ENCODE data around the gene SUMO2.
"Not testable (repeated sequence)": the region's sequence is repeated elsewhere in the genome, so short reads cannot be mapped to it uniquely, and the experiment has no call there.

The SUMO2 gene

DNA sequence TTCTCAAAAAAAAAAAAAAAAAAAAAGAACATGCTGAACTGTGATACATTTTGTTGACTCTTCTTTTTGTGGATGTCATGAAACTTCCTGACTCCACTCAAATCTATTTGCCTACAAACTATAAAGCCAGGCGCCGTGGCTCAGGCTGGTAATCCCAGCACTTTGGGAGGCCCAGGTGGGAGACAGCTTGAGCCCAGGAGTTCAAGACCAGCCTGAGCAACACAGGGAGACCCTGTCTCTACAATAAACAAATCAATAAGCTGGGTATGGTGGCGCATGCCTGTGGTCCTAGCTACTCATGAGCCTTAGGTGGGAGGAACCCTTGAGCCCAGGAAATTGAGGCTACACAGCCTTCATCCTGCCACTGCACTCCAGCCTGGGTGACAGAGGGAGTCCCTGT, 49.8 kb downstream of the SUMO2 start:
- Histone ChIP-seq H3K27me3 (ENCODE audit: control insufficient read depth, low read length) (no peaks in the 10 kb centered on the region), H3K4me3 (ENCODE audit: low read length) (no peak overlapping the region), H3K9me2 (replicated peaks; ENCODE audit: control insufficient read depth, low read length) (no peaks in the 10 kb centered on the region), H3K4me2 (ENCODE audit: low read length) (no peak overlapping the region), H3K27ac (ENCODE audit: low read depth, low read length) (no peak overlapping the region), H3F3A (ENCODE audit: control insufficient read depth, insufficient read depth) (peaks cover 32% of the 10 kb centered on the region), H4K20me1 (ENCODE audit: control insufficient read depth, insufficient read depth, low read depth, low read length) (no peaks in the 10 kb centered on the region), H3K79me2 (ENCODE audit: control insufficient read depth, low read length) (peaks cover 21% of the 10 kb centered on the region), H3K9me3 (ENCODE audit: control insufficient read depth, insufficient read depth, low read length) (no peaks in the 10 kb centered on the region), H3K4me1 (ENCODE audit: control insufficient read depth, low read length) (peaks cover 16% of the 10 kb centered on the region), H3K36me3 (ENCODE audit: control insufficient read depth, low read length) (peaks cover 39% of the 10 kb centered on the region)
- TF ChIP-seq, protein P1, sequence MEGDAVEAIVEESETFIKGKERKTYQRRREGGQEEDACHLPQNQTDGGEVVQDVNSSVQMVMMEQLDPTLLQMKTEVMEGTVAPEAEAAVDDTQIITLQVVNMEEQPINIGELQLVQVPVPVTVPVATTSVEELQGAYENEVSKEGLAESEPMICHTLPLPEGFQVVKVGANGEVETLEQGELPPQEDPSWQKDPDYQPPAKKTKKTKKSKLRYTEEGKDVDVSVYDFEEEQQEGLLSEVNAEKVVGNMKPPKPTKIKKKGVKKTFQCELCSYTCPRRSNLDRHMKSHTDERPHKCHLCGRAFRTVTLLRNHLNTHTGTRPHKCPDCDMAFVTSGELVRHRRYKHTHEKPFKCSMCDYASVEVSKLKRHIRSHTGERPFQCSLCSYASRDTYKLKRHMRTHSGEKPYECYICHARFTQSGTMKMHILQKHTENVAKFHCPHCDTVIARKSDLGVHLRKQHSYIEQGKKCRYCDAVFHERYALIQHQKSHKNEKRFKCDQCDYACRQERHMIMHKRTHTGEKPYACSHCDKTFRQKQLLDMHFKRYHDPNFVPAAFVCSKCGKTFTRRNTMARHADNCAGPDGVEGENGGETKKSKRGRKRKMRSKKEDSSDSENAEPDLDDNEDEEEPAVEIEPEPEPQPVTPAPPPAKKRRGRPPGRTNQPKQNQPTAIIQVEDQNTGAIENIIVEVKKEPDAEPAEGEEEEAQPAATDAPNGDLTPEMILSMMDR (IDR thresholded peaks at IDR 0.05; ENCODE audit: low read depth, low read length, poor library complexity, severe bottlenecking): no peak
- TF ChIP-seq EZH2phosphoT487 (IDR thresholded peaks at IDR 0.05; ENCODE audit: borderline replicate concordance, low read length): no peak

DNA sequence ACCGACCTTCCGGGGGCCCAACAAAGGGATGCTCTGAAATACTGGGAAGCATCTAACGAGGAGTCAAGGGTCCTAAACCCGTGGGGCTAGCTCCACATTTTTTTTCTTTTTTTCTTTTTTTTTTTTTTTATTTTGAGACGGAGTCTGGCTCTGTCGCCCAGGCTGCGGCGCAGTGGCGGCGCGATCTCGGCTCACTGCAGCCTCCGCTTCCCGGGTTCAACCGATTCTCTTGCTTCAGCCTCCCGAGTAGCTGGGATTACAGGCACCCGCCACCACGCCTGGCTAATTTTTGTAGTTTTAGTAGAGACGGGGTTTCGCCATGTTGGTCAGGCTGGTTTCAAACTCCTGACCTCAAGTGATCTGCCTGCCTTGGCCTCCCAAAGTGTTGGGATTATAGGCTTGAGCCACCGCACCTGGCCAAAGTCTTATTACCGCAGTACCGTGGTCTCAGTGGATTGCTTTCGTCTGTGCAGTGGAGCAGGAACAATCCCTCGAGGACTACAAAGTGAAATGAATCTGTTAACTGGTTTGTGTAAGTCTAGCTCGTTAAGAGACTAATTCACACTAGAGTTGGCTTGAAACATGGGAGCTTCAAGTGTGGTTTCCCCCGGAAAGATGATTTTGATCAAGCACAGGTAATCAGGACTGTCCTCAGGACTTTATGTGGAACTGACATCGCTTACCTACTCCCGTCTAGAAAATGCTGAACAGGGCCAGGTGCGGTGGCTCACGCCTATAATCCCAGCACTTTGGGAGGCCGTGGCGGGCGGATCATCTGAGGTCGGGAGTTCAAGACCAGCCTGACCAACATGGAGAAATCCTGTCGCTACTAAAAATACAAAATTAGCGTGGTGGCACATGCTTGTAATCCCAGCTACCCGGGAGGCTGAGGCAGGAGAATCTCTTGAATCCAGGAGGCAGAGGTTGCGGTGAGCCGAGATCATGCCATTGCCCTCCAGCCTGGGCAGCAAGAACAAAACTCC, 50.5 kb downstream of the SUMO2 start:
- H3K4me2 ChIP-seq (ENCODE audit: low read length): peak overlapping the region; percentile 66
- not testable (repeated sequence) for H3K9me2 ChIP-seq (replicated peaks; ENCODE audit: control insufficient read depth, low read length); H3K27me3 ChIP-seq (ENCODE audit: control insufficient read depth, low read length); H3K9me3 ChIP-seq (ENCODE audit: control insufficient read depth, insufficient read depth, low read length); H4K20me1 ChIP-seq (ENCODE audit: control insufficient read depth, insufficient read depth, low read depth, low read length)
- peaks cover 21% of the 10 kb centered on the region for H3K79me2 ChIP-seq (ENCODE audit: control insufficient read depth, low read length)
- H3K4me3 ChIP-seq (ENCODE audit: low read length): peak overlapping the region; percentile 93
- peaks cover 37% of the 10 kb centered on the region for H3F3A ChIP-seq (ENCODE audit: control insufficient read depth, insufficient read depth)
- peaks cover 16% of the 10 kb centered on the region for H3K4me1 ChIP-seq (ENCODE audit: control insufficient read depth, low read length)
- peak overlapping the region; percentile 78 for H3K27ac ChIP-seq (ENCODE audit: low read depth, low read length)
- H3K36me3 ChIP-seq (ENCODE audit: control insufficient read depth, low read length): peaks cover 33% of the 10 kb centered on the region

DNA sequence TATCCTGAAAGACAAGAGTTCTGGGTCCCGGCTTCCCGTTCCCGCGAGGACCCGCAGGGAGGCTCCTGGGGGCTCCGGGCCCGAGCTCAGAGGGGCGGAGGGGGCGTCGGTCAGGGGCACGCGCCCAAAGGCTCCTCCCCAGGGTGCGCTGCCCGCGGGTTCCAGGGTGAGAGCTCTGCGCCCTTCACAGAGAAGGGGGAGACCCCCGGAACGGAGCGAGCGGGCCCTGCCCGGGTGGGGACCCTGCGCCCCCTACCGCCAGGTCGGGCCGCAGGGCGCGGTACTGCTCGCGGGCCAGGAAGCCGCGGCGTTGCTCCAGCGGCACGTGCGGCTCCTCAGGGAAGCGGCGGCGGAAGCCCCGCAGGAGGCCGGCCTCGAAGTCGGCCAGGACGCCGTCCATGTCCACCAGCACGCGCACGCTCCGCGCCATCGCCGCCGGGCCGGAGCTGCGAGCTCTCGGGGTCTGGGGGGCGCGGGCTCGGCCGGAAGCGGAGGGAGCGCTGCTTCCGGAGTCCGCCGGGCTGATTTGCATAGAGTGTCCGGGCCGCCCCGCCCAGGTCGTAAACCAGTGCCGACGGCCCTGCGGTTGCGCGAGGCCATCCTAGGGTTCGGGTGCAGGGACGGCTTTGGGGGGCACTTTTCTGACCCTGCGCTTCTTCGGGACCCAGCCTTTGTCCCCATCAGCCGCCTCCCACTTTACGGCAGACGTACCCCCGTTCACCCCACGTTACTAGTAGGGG, 51.3 kb downstream of the SUMO2 start, which contains the start of gene NT5C:
TSS of gene NT5C (minus strand) at position 465 of the 740 bp plus-strand sequence. CDS start at position 430, 35 bp downstream.
- Histone ChIP-seq H3K27me3 (ENCODE audit: control insufficient read depth, low read length) (no peaks in the 10 kb centered on the region), H3K4me2 (ENCODE audit: low read length) (peak within 1 kb of the TSS; percentile 66), H3K79me2 (ENCODE audit: control insufficient read depth, low read length) (peaks cover 21% of the 10 kb centered on the region), H3K4me3 (ENCODE audit: low read length) (peak within 1 kb of the TSS; percentile 93), H3K36me3 (ENCODE audit: control insufficient read depth, low read length) (peaks cover 33% of the 10 kb centered on the region), H3K9me3 (ENCODE audit: control insufficient read depth, insufficient read depth, low read length) (no peaks in the 10 kb centered on the region), H4K20me1 (ENCODE audit: control insufficient read depth, insufficient read depth, low read depth, low read length) (no peaks in the 10 kb centered on the region), H3F3A (ENCODE audit: control insufficient read depth, insufficient read depth) (peaks cover 31% of the 10 kb centered on the region), H3K9me2 (replicated peaks; ENCODE audit: control insufficient read depth, low read length) (no peaks in the 10 kb centered on the region), H3K4me1 (ENCODE audit: control insufficient read depth, low read length) (peaks cover 16% of the 10 kb centered on the region), H3K27ac (ENCODE audit: low read depth, low read length) (peak within 1 kb of the TSS; percentile 78)
- TF ChIP-seq EZH2phosphoT487 (IDR thresholded peaks at IDR 0.05; ENCODE audit: borderline replicate concordance, low read length): no peak
- TF ChIP-seq, protein P1 (IDR thresholded peaks at IDR 0.05; ENCODE audit: low read depth, low read length, poor library complexity, severe bottlenecking): peak; percentile 76

Data from DOHH2 (cell line).